ENCODE data around the gene PHC2. TPM values are rescaled to one million over a fixed set of nuclear protein-coding genes. Genes with fewer than 3 reads are reported as not detected.

Gene PHC2
- total RNA-seq, 2 donors from 2014 or later, result 60.6 to 74.8 TPM

DNA sequence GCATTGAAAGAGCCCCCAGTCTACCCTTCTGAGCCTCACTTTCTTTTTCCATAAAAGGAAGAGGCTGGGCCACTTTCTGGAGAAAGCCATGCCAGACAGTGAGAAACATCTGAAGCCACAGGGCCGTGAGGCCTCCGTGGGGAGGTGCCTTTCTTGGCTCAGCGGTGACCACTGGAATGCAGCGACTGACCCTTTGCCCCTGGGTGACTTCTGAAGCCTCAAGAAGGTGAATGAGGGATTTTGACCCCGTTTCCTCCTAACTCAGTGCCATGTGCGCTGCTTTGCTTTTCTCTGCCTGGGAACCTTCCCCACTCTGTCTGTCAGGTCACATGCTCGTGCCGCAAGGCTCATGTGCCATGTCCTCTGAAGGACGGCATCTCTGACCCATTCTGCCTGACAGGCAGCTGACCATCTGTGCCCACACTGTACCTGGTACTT, 65.3 kb downstream of the PHC2 start:
- H3K36me3 ChIP-seq, result no peaks in the 10 kb centered on the region
- no peaks in the 10 kb centered on the region for H3K27me3 ChIP-seq
- H3K27ac ChIP-seq, result no peak overlapping the region
- H3K9me3 ChIP-seq, result no peaks in the 10 kb centered on the region
- TF ChIP-seq, protein P1, sequence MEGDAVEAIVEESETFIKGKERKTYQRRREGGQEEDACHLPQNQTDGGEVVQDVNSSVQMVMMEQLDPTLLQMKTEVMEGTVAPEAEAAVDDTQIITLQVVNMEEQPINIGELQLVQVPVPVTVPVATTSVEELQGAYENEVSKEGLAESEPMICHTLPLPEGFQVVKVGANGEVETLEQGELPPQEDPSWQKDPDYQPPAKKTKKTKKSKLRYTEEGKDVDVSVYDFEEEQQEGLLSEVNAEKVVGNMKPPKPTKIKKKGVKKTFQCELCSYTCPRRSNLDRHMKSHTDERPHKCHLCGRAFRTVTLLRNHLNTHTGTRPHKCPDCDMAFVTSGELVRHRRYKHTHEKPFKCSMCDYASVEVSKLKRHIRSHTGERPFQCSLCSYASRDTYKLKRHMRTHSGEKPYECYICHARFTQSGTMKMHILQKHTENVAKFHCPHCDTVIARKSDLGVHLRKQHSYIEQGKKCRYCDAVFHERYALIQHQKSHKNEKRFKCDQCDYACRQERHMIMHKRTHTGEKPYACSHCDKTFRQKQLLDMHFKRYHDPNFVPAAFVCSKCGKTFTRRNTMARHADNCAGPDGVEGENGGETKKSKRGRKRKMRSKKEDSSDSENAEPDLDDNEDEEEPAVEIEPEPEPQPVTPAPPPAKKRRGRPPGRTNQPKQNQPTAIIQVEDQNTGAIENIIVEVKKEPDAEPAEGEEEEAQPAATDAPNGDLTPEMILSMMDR (IDR thresholded peaks at IDR 0.05), result no peak
- intact Hi-C loops (cut with DNase I), result loop anchor here (5.0 kb wide), 1 partner anchor 148 kb away; no protein-coding TSS in a partner anchor
- DNase-seq, result no peak
- no peaks in the 10 kb centered on the region for H3K4me1 ChIP-seq
- H3K9ac ChIP-seq (ENCODE audit: low read depth in 2 of 2, low read length in 2 of 2), result no peak overlapping the region
- H3K4me3 ChIP-seq, result no peak overlapping the region

DNA sequence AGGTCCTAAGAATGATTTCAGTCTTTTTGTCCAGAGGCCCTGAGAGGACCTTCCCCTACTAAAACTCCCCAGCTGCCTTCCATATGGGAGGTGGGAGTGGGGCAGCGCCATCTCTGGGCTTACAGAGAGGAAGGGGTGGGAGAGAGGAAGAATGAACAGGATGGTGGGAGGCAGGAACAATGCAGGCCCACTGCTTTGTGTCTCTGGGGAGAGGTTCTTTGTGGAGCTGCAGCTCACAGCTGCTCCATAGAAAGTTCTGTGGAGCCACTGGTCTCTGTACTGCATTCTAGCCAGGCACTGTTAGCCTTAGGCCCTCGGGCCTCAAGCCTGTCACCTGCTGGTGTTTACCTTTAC, 66.4 kb downstream of the PHC2 start:
- H3K27me3 ChIP-seq, result no peaks in the 10 kb centered on the region
- DNase-seq, result no peak
- H3K36me3 ChIP-seq, result no peaks in the 10 kb centered on the region
- TF ChIP-seq, protein P1 (IDR thresholded peaks at IDR 0.05), result no peak
- H3K4me1 ChIP-seq, result no peaks in the 10 kb centered on the region
- H3K9me3 ChIP-seq, result no peaks in the 10 kb centered on the region
- H3K9ac ChIP-seq (ENCODE audit: low read depth in 2 of 2, low read length in 2 of 2), result no peak overlapping the region
- no peak overlapping the region for H3K27ac ChIP-seq
- intact Hi-C loops (cut with DNase I), result no loop called here
- no peak overlapping the region for H3K4me3 ChIP-seq

DNA sequence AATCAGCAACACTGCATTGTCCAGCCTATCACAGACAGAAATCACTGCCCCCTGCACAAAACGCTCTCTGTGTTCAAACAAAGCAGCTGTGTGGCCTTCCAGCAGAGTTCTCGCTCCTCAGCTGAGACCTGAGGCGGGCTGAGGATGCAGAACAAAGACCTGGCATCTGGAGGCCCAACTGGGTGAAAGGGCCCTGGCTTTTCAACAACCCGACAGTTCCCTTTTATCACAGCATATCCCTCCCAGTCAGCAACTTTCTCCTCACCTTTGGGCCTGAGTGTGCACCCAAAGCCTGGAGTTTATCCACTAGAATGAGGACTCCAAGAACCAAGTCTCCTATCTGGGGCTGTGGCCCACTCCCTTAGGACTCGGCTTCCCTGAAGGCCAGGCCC, 67.4 kb downstream of the PHC2 start:
- H3K9me3 ChIP-seq, result no peaks in the 10 kb centered on the region
- DNase-seq, result no peak
- H3K9ac ChIP-seq (ENCODE audit: low read depth in 2 of 2, low read length in 2 of 2), result peak overlapping the region in 1 of 2 donors; percentile 37
- intact Hi-C loops (cut with DNase I), result no loop called here
- H3K27ac ChIP-seq, result no peak overlapping the region
- H3K36me3 ChIP-seq, result no peaks in the 10 kb centered on the region
- no peaks in the 10 kb centered on the region for H3K27me3 ChIP-seq
- no peaks in the 10 kb centered on the region for H3K4me1 ChIP-seq
- H3K4me3 ChIP-seq, result no peak overlapping the region
- TF ChIP-seq, protein P1 (IDR thresholded peaks at IDR 0.05), result no peak

DNA sequence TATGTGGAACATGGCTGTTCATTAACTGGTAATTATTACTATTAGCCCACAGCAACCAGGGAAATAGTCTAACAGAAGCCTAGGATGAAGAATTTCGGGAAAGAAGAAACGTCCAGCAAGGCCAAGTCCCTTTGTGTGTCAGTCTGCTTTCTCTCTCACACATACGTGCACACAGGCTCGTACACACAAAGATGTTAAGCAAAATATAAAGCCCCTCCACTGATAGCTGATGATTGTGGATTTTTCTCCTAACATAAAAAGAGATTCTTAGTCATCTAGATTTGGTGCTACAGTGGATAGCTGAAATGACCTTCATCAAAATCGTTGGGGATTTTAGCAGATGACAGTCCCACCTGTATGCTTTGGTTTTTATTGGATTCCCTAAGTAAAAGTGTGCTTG, 67.9 kb downstream of the PHC2 start:
- TF ChIP-seq, protein P1 (IDR thresholded peaks at IDR 0.05), result no peak
- DNase-seq, result no peak
- Histone ChIP-seq H3K36me3 (no peaks in the 10 kb centered on the region), H3K27me3 (no peaks in the 10 kb centered on the region), H3K9me3 (no peaks in the 10 kb centered on the region), H3K27ac (no peak overlapping the region), H3K4me3 (no peak overlapping the region), H3K9ac (ENCODE audit: low read depth in 2 of 2, low read length in 2 of 2) (no peak overlapping the region), H3K4me1 (no peaks in the 10 kb centered on the region)
- intact Hi-C loops (cut with DNase I), result no loop called here

DNA sequence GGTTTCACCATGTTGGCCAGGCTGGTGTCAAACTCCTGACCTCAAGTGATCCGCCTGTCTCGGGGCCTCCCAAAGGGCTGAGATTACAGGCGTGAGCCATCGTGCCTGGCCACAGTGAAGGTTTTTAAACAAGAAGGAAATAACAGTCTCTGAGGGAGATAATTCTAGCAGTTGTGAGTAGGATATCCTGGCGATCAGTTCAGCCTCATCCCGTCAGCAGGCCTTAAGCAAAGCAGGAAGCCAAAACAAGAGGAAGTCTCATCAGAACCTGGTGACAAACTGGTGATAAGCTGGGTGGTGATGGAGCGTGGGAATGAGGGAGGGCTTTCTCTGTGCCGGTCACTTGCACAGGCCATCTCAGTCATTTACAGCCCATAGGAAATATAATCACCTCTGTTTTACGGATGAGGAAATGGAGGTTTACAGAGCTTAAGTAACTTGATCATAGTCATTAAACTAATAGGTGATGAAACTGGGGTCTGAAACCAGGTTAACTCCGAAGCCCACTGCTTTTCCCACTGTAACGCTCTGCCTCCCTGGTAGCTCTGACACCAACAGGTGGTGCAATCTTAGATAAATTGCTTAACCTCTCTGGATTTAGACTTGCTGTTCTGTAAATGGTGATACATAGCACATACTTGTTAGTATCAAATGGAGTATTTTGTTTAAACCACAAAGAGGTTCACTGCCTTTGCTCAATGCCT, 69.2 kb downstream of the PHC2 start:
- H3K9me3 ChIP-seq, result no peaks in the 10 kb centered on the region
- no peaks in the 10 kb centered on the region for H3K36me3 ChIP-seq
- no peak for DNase-seq
- H3K4me1 ChIP-seq, result no peaks in the 10 kb centered on the region
- H3K27ac ChIP-seq, result no peak overlapping the region
- no peak overlapping the region for H3K4me3 ChIP-seq
- TF ChIP-seq, protein P1 (IDR thresholded peaks at IDR 0.05), result no peak
- H3K27me3 ChIP-seq, result no peaks in the 10 kb centered on the region
- no peak overlapping the region for H3K9ac ChIP-seq (ENCODE audit: low read depth in 2 of 2, low read length in 2 of 2)
- intact Hi-C loops (cut with DNase I), result no loop called here

All from colonic mucosa (tissue), 4 donors.